ENCODE data around the gene KDM1A.

The KDM1A gene

GRCh38 chr1:23079025-23079424, 59.8 kb downstream of the KDM1A start:
- Histone ChIP-seq H3K4me3 (ENCODE audit: low read length) (no peak overlapping the region), H3K9me3 (ENCODE audit: control insufficient read depth, low read length) (no peaks in the 10 kb centered on the region), H3K36me3 (ENCODE audit: control insufficient read depth, insufficient read depth, low read length, severe bottlenecking) (peaks cover 71% of the 10 kb centered on the region), H3K27me3 (replicated peaks; ENCODE audit: control insufficient read depth, insufficient read depth, low read length) (no peaks in the 10 kb centered on the region), H3K9ac (ENCODE audit: low read length) (no peak overlapping the region), H3K4me1 (ENCODE audit: control insufficient read depth, insufficient read depth, low read length) (peaks cover 8% of the 10 kb centered on the region)
- no peak for DNase-seq (ENCODE audit: low read depth)

DNA sequence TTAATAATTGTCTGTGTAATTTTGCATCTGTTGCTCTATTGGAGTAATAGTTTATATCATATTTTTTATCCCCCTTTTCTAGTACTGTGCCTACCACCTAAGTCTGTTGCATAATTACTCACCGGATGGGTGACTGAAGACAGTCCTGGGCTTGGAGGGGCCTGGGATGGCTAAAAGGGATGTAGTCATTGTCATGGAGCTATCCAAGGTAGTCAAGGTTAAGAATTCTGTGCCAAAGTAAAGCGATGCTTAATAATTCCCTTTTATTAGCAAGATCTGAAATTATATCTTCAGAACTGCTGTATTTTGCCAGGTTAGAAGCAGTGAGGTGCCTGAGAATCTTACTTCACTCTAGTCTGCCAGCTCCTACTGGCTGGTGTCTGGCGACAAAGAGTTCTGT, 61.6 kb downstream of the KDM1A start:
- H3K36me3 ChIP-seq (ENCODE audit: control insufficient read depth, insufficient read depth, low read length, severe bottlenecking), result peaks cover 88% of the 10 kb centered on the region

GRCh38 chr1:23081376-23081775, 62.1 kb downstream of the KDM1A start:
- no peak for DNase-seq (ENCODE audit: low read depth)
- Histone ChIP-seq H3K27me3 (replicated peaks; ENCODE audit: control insufficient read depth, insufficient read depth, low read length) (no peaks in the 10 kb centered on the region), H3K9me3 (ENCODE audit: control insufficient read depth, low read length) (no peaks in the 10 kb centered on the region), H3K9ac (ENCODE audit: low read length) (no peak overlapping the region), H3K4me1 (ENCODE audit: control insufficient read depth, insufficient read depth, low read length) (peaks cover 12% of the 10 kb centered on the region), H3K36me3 (ENCODE audit: control insufficient read depth, insufficient read depth, low read length, severe bottlenecking) (peaks cover 93% of the 10 kb centered on the region), H3K4me3 (ENCODE audit: low read length) (no peak overlapping the region)

More for the DNA sequence above, 61.6 kb downstream of the KDM1A start:
- H3K4me1 ChIP-seq (ENCODE audit: control insufficient read depth, insufficient read depth, low read length), result peaks cover 12% of the 10 kb centered on the region
- H3K9me3 ChIP-seq (ENCODE audit: control insufficient read depth, low read length), result no peaks in the 10 kb centered on the region
- no peak for DNase-seq (ENCODE audit: low read depth)
- no peaks in the 10 kb centered on the region for H3K27me3 ChIP-seq (replicated peaks; ENCODE audit: control insufficient read depth, insufficient read depth, low read length)
- H3K9ac ChIP-seq (ENCODE audit: low read length), result no peak overlapping the region
- H3K4me3 ChIP-seq (ENCODE audit: low read length), result no peak overlapping the region

DNA sequence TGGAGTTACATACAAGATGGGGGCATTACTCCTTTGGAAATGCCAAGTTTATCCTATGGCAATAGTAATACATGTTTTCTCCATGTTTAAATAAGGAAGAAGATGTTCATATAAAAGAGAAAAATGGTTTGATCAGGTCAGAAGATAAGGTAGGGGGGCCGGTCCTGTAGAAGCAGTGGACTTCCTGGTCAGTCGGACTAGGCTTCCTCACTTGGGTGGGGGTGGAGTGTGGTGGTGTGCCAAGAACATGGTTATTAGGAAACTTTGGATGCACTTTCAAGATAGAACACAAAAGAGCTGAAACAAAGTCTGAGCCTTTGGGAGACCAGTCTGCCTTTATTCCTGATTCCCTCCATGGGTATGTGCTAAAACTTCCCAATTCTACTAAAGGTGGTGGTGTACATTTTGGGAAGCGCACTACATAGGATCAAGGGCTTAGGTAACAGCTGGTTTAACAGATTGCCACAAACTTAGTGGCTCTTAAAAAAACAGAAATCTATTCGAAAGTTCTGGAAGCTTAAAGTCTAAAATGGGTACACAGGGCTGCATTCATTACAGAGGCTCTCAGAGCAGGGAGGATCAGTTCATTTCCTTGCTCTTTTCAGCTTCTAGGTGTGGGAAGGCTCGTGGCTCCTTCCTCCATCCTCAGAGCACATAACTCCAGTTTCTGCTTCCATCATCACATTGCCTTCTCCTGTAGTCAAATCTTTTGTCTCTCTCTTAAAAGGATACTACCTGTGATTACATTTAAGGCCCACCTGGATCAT, 64.6 kb downstream of the KDM1A start:
- H3K4me1 ChIP-seq (ENCODE audit: control insufficient read depth, insufficient read depth, low read length), result peaks cover 12% of the 10 kb centered on the region
- DNase-seq (ENCODE audit: low read depth), result peak; percentile 20
- no peak overlapping the region for H3K9ac ChIP-seq (ENCODE audit: low read length)
- H3K36me3 ChIP-seq (ENCODE audit: control insufficient read depth, insufficient read depth, low read length, severe bottlenecking), result peaks cover 97% of the 10 kb centered on the region
- H3K9me3 ChIP-seq (ENCODE audit: control insufficient read depth, low read length), result no peaks in the 10 kb centered on the region
- no peak overlapping the region for H3K4me3 ChIP-seq (ENCODE audit: low read length)
- no peaks in the 10 kb centered on the region for H3K27me3 ChIP-seq (replicated peaks; ENCODE audit: control insufficient read depth, insufficient read depth, low read length)

- no peak overlapping the region for H3K9ac ChIP-seq (ENCODE audit: low read length)
- no peak for DNase-seq (ENCODE audit: low read depth)
- no peaks in the 10 kb centered on the region for H3K27me3 ChIP-seq (replicated peaks; ENCODE audit: control insufficient read depth, insufficient read depth, low read length)
These were observed 65.6 kb downstream of the KDM1A start for GRCh38 chr1:23084880-23085279.

GRCh38 chr1:23085696-23086095, 66.4 kb downstream of the KDM1A start:
- DNase-seq (ENCODE audit: low read depth), result no peak
- peaks cover 12% of the 10 kb centered on the region for H3K4me1 ChIP-seq (ENCODE audit: control insufficient read depth, insufficient read depth, low read length)
- H3K27me3 ChIP-seq (replicated peaks; ENCODE audit: control insufficient read depth, insufficient read depth, low read length), result no peaks in the 10 kb centered on the region
- H3K36me3 ChIP-seq (ENCODE audit: control insufficient read depth, insufficient read depth, low read length, severe bottlenecking), result peaks cover 92% of the 10 kb centered on the region
- H3K9me3 ChIP-seq (ENCODE audit: control insufficient read depth, low read length), result no peaks in the 10 kb centered on the region
- no peak overlapping the region for H3K9ac ChIP-seq (ENCODE audit: low read length)
- no peak overlapping the region for H3K4me3 ChIP-seq (ENCODE audit: low read length)

More at GRCh38 chr1:23084880-23085279, 65.6 kb downstream of the KDM1A start:
- Histone ChIP-seq H3K4me3 (ENCODE audit: low read length) (no peak overlapping the region), H3K36me3 (ENCODE audit: control insufficient read depth, insufficient read depth, low read length, severe bottlenecking) (peaks cover 93% of the 10 kb centered on the region), H3K4me1 (ENCODE audit: control insufficient read depth, insufficient read depth, low read length) (peaks cover 12% of the 10 kb centered on the region), H3K9me3 (ENCODE audit: control insufficient read depth, low read length) (no peaks in the 10 kb centered on the region)

DNA sequence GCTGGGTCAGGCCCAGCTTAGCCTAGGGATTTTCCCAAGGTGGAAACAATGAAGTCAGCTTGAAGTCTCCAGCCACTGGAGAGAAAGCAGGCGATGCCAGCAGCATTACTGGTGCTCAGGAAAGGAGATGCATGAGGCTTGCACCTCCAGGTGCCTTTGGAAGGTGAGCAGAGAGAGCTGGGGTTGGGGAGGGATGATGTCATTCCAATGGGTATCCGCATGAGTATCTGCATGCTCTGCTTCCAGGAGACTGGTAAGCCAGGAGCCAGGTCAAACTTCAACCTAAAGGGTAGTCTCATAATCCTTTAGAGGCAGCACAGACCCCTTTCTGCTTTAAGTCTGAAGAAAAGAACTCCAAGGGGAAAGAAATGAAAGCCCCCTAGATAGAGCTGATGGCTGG, 68.8 kb downstream of the KDM1A start:
- DNase-seq (ENCODE audit: low read depth), result no peak
- Histone ChIP-seq H3K36me3 (ENCODE audit: control insufficient read depth, insufficient read depth, low read length, severe bottlenecking) (peaks cover 92% of the 10 kb centered on the region), H3K4me3 (ENCODE audit: low read length) (no peak overlapping the region), H3K9ac (ENCODE audit: low read length) (no peak overlapping the region), H3K4me1 (ENCODE audit: control insufficient read depth, insufficient read depth, low read length) (peaks cover 20% of the 10 kb centered on the region), H3K27me3 (replicated peaks; ENCODE audit: control insufficient read depth, insufficient read depth, low read length) (no peaks in the 10 kb centered on the region), H3K9me3 (ENCODE audit: control insufficient read depth, low read length) (no peaks in the 10 kb centered on the region)

DNA sequence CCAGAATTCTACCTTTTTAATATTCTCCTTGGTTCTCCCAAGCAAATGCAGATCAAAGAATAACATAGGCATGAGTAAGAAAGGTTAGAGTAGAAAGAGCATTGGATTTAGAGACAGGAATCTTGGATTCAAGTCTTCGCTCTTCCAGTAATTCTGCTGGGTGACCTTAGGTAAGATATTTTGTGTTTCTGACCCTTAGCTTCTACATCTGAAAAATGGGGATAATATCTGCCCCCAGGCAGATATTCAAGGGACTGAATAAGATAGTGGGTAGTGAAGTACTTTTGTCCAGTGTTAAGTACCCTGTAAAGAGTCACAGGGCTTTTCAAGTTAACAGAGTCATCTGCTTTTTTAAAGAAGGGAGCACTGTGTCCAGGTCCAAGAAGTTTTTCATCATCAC, 70.8 kb downstream of the KDM1A start:
- H3K9me3 ChIP-seq (ENCODE audit: control insufficient read depth, low read length), result no peaks in the 10 kb centered on the region
- H3K9ac ChIP-seq (ENCODE audit: low read length), result no peak overlapping the region
- peaks cover 9% of the 10 kb centered on the region for H3K4me1 ChIP-seq (ENCODE audit: control insufficient read depth, insufficient read depth, low read length)
- DNase-seq (ENCODE audit: low read depth), result no peak
- no peaks in the 10 kb centered on the region for H3K27me3 ChIP-seq (replicated peaks; ENCODE audit: control insufficient read depth, insufficient read depth, low read length)
- H3K36me3 ChIP-seq (ENCODE audit: control insufficient read depth, insufficient read depth, low read length, severe bottlenecking), result peaks cover 89% of the 10 kb centered on the region
- no peak overlapping the region for H3K4me3 ChIP-seq (ENCODE audit: low read length)

DNA sequence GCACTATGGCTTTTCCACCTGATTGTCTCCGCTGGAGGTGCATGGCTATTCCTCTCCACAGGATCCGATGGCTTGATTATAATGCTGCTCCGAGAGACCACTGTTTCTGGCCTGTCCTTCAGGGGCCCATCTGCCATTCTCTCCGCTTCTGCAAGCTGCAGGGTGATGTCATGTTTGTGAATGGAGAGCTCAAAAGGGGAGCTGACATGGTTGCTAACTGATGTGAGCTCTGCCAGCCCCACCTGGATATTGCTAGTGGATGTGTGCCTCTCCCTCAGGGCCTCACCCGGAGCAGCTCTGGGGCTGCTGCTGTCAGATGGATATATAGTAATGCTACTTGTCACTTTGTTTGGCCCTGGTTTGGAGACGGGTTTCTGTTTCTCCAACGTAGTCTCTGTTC, 72.3 kb downstream of the KDM1A start:
- Histone ChIP-seq H3K4me3 (ENCODE audit: low read length) (no peak overlapping the region), H3K4me1 (ENCODE audit: control insufficient read depth, insufficient read depth, low read length) (peaks cover 9% of the 10 kb centered on the region), H3K36me3 (ENCODE audit: control insufficient read depth, insufficient read depth, low read length, severe bottlenecking) (peaks cover 76% of the 10 kb centered on the region), H3K9ac (ENCODE audit: low read length) (no peak overlapping the region), H3K9me3 (ENCODE audit: control insufficient read depth, low read length) (no peaks in the 10 kb centered on the region), H3K27me3 (replicated peaks; ENCODE audit: control insufficient read depth, insufficient read depth, low read length) (no peaks in the 10 kb centered on the region)
- no peak for DNase-seq (ENCODE audit: low read depth)

DNA sequence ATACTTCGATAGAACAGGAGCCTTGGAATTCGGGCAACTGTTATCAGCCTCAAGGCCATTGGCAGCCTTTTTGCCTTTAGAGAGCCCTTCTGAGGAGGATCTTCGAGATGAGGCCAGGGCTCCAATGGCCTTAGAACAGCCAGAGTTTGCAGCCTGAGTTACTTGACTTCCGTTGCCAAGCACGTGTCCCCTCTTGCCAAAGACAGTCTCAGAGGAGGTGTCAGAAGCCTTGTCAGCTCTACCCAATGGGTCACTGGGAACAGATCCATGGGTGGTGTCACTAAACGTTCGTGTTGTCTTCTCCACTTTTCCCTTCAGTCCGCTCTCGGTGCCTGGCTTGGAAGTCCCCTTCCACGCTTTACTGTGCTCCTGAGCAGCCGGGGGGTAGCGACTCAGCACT, 73.2 kb downstream of the KDM1A start:
- Histone ChIP-seq H3K9ac (ENCODE audit: low read length) (no peak overlapping the region), H3K27me3 (replicated peaks; ENCODE audit: control insufficient read depth, insufficient read depth, low read length) (no peaks in the 10 kb centered on the region), H3K9me3 (ENCODE audit: control insufficient read depth, low read length) (no peaks in the 10 kb centered on the region), H3K36me3 (ENCODE audit: control insufficient read depth, insufficient read depth, low read length, severe bottlenecking) (peaks cover 67% of the 10 kb centered on the region), H3K4me3 (ENCODE audit: low read length) (no peak overlapping the region), H3K4me1 (ENCODE audit: control insufficient read depth, insufficient read depth, low read length) (peaks cover 9% of the 10 kb centered on the region)
- no peak for DNase-seq (ENCODE audit: low read depth)

- no peaks in the 10 kb centered on the region for H3K27me3 ChIP-seq (replicated peaks; ENCODE audit: control insufficient read depth, insufficient read depth, low read length)
- H3K9me3 ChIP-seq (ENCODE audit: control insufficient read depth, low read length), result no peaks in the 10 kb centered on the region
- peak; percentile 27 for DNase-seq (ENCODE audit: low read depth)
- H3K4me1 ChIP-seq (ENCODE audit: control insufficient read depth, insufficient read depth, low read length), result peaks cover 51% of the 10 kb centered on the region
- no peak overlapping the region for H3K9ac ChIP-seq (ENCODE audit: low read length)
- no peak overlapping the region for H3K4me3 ChIP-seq (ENCODE audit: low read length)
- H3K36me3 ChIP-seq (ENCODE audit: control insufficient read depth, insufficient read depth, low read length, severe bottlenecking), result peaks cover 23% of the 10 kb centered on the region
These were observed 78.0 kb downstream of the KDM1A start for GRCh38 chr1:23097316-23097715.
